ENCODE data around the gene ATAD3B.
A peak's percentile ranks its signal among the peaks of the same experiment; 100 is the strongest.
"Not testable (repeated sequence)": the region's sequence is repeated elsewhere in the genome, so short reads cannot be mapped to it uniquely, and the experiment has no call there.

The ATAD3B gene

GRCh38 chr1:1507305-1507704, 35.7 kb downstream of the ATAD3B start:
- peaks cover 15% of the 10 kb centered on the region for H3K4me1 ChIP-seq (ENCODE audit: low read length)
- no peak overlapping the region for H3K9ac ChIP-seq (ENCODE audit: low read length)
- H2AFZ ChIP-seq (ENCODE audit: low read depth, low read length), result no peak overlapping the region
- no peak overlapping the region for H3K4me2 ChIP-seq (ENCODE audit: low read length)
- H3K4me3 ChIP-seq (ENCODE audit: low read length), result no peak overlapping the region
- H3K36me3 ChIP-seq (replicated peaks; ENCODE audit: low read depth, low read length), result no peaks in the 10 kb centered on the region
- H3K27me3 ChIP-seq (ENCODE audit: low read depth, low read length), result no peaks in the 10 kb centered on the region
- peaks cover 11% of the 10 kb centered on the region for H3K79me2 ChIP-seq (ENCODE audit: low read length)
- H4K20me1 ChIP-seq (ENCODE audit: insufficient read depth, low read length), result no peaks in the 10 kb centered on the region
- H3K27ac ChIP-seq (ENCODE audit: low read length), result no peak overlapping the region
- H3K9me3 ChIP-seq (ENCODE audit: insufficient read depth, low read length), result no peaks in the 10 kb centered on the region
- TF ChIP-seq EZH2phosphoT487 (IDR thresholded peaks at IDR 0.05; ENCODE audit: low read depth) (no peak), CTCF (IDR thresholded peaks at IDR 0.05; ENCODE audit: low read depth, low read length) (no peak)

- H3K27ac ChIP-seq (ENCODE audit: low read length); H3K36me3 ChIP-seq (replicated peaks; ENCODE audit: low read depth, low read length); H3K27me3 ChIP-seq (ENCODE audit: low read depth, low read length); H4K20me1 ChIP-seq (ENCODE audit: insufficient read depth, low read length); H3K9ac ChIP-seq (ENCODE audit: low read length); H3K4me2 ChIP-seq (ENCODE audit: low read length); H3K4me3 ChIP-seq (ENCODE audit: low read length); H2AFZ ChIP-seq (ENCODE audit: low read depth, low read length); H3K9me3 ChIP-seq (ENCODE audit: insufficient read depth, low read length): not testable (repeated sequence)
- peaks cover 26% of the 10 kb centered on the region for H3K79me2 ChIP-seq (ENCODE audit: low read length)
- peaks cover 15% of the 10 kb centered on the region for H3K4me1 ChIP-seq (ENCODE audit: low read length)
These were observed 37.4 kb downstream of the ATAD3B start for GRCh38 chr1:1508775-1509464.

- H3K27me3 ChIP-seq (ENCODE audit: low read depth, low read length); H3K4me2 ChIP-seq (ENCODE audit: low read length); H2AFZ ChIP-seq (ENCODE audit: low read depth, low read length): not testable (repeated sequence)
These were observed 37.9 kb downstream of the ATAD3B start for GRCh38 chr1:1509465-1509850.

GRCh38 chr1:1510912-1511532, 39.5 kb downstream of the ATAD3B start:
- no peak for TF ChIP-seq CTCF (IDR thresholded peaks at IDR 0.05; ENCODE audit: low read depth, low read length)
- no peak for TF ChIP-seq EZH2phosphoT487 (IDR thresholded peaks at IDR 0.05; ENCODE audit: low read depth)
- Histone ChIP-seq H4K20me1 (ENCODE audit: insufficient read depth, low read length) (no peaks in the 10 kb centered on the region), H3K9me3 (ENCODE audit: insufficient read depth, low read length) (no peaks in the 10 kb centered on the region), H3K4me2 (ENCODE audit: low read length) (peak overlapping the region; percentile 92), H3K27me3 (ENCODE audit: low read depth, low read length) (no peaks in the 10 kb centered on the region), H2AFZ (ENCODE audit: low read depth, low read length) (peak overlapping the region; percentile 42; the same call in 1 of the 2 replicates), H3K4me3 (ENCODE audit: low read length) (peak overlapping the region; percentile 95), H3K27ac (ENCODE audit: low read length) (peak overlapping the region; percentile 76), H3K79me2 (ENCODE audit: low read length) (peaks cover 43% of the 10 kb centered on the region), H3K36me3 (replicated peaks; ENCODE audit: low read depth, low read length) (no peaks in the 10 kb centered on the region), H3K4me1 (ENCODE audit: low read length) (peaks cover 6% of the 10 kb centered on the region), H3K9ac (ENCODE audit: low read length) (peak overlapping the region; percentile 96)

More at GRCh38 chr1:1509465-1509850, 37.9 kb downstream of the ATAD3B start:
- not testable (repeated sequence) for H3K27ac ChIP-seq (ENCODE audit: low read length); H4K20me1 ChIP-seq (ENCODE audit: insufficient read depth, low read length); H3K4me3 ChIP-seq (ENCODE audit: low read length); H3K9ac ChIP-seq (ENCODE audit: low read length); H3K36me3 ChIP-seq (replicated peaks; ENCODE audit: low read depth, low read length); H3K9me3 ChIP-seq (ENCODE audit: insufficient read depth, low read length)
- Histone ChIP-seq H3K79me2 (ENCODE audit: low read length) (peaks cover 31% of the 10 kb centered on the region), H3K4me1 (ENCODE audit: low read length) (peaks cover 13% of the 10 kb centered on the region)
